ENCODE results near the gene CAMK2A. TPM values are rescaled to one million over a fixed set of nuclear protein-coding genes. Genes with fewer than 3 reads are reported as not detected.

CAMK2A gene
- total and polyA plus RNA-seq, 2 of the 4 experiments (the other 2 are of a cell fraction), result 0.18 to 0.19 TPM

DNA sequence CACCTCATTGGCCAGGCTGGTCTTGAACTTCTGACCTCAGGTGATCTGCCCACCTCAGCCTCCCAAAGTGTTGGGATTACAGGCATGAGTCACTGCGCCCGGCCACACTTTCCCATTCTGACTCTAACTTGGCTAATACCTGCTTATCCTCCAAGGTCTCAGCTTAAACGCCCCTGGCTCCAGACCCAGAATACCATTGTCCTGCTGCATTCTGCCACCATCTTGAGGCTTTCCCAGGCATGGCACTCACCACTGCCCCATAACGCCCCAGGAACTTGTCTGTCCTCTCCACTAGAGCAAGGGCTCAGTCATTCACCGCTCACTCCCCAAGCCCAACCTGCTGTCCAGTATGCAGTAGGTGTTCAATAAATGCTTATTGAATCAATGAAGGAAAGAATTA is 39.8 kb downstream of the CAMK2A start:
- no peak overlapping the region for H3K4me3 ChIP-seq (ENCODE audit: insufficient read depth, low read depth, low read length)
- no peaks in the 10 kb centered on the region; the same call in 1 of the 2 replicates for H3K9me1 ChIP-seq (ENCODE audit: insufficient read depth, low read length)
- H3K4ac ChIP-seq (ENCODE audit: low read depth, low read length), result no peak overlapping the region
- H3K4me1 ChIP-seq (ENCODE audit: control insufficient read depth, insufficient read depth, low read length), result peaks cover 8% of the 10 kb centered on the region; the same call in 1 of the 2 replicates
- no peak overlapping the region for H2AK5ac ChIP-seq (ENCODE audit: low read depth, low read length)
- in situ Hi-C loops (cut with MboI; ENCODE audit: low sequenced_read_pairs), result no loop called here
- H3K9ac ChIP-seq (ENCODE audit: low read depth, low read length), result no peak overlapping the region
- dilution Hi-C loops (cut with HindIII; ENCODE audit: low sequenced_read_pairs, unreplicated experiment), result no loop called here
- H2AFZ ChIP-seq (replicated peaks; ENCODE audit: low read length, poor library complexity), result no peak overlapping the region
- no peak overlapping the region for H4K91ac ChIP-seq (ENCODE audit: insufficient read depth, low read depth, low read length)
- CTCF ChIA-PET, result no interaction called here
- H4K20me1 ChIP-seq (ENCODE audit: insufficient read depth, low read length), result no peaks in the 10 kb centered on the region
- H3K9me3 ChIP-seq (ENCODE audit: control insufficient read depth, insufficient read depth, low read length), result no peaks in the 10 kb centered on the region
- H3K79me1 ChIP-seq (ENCODE audit: low read depth in 1 of 2, low read length in 2 of 2), result no peaks in the 10 kb centered on the region
- POLR2A ChIA-PET (ENCODE audit: unreplicated experiment), result no interaction called here
- H3K27me3 ChIP-seq (ENCODE audit: control insufficient read depth, insufficient read depth, low read length), result no peaks in the 10 kb centered on the region; the same call in 1 of the 2 replicates
- intact Hi-C loops (cut with micrococcal nuclease), result no loop called here
- H3K36me3 ChIP-seq (ENCODE audit: control insufficient read depth, insufficient read depth, low read length), result no peaks in the 10 kb centered on the region
- no peak overlapping the region for H2BK120ac ChIP-seq (ENCODE audit: low read depth, low read length)
- 74% methylated on average over 3 of the region's 5 CpGs; no CpG with 5 or more reads in 1 of the 2 experiments for WGBS, 2 experiments (ENCODE audit: extremely low coverage in 2 of 2, insufficient read length in 1 of 2)
- no peak overlapping the region for H2AK9ac ChIP-seq (replicated peaks; ENCODE audit: low read depth, low read length, poor library complexity)
- no peak overlapping the region for H3K18ac ChIP-seq (ENCODE audit: low read depth, low read length)
- no peak overlapping the region for H4K5ac ChIP-seq (ENCODE audit: low read depth, low read length)
- no TSS peak for BruUV-seq (replicated peaks)
- H3K23ac ChIP-seq (ENCODE audit: low read depth, low read length), result no peak overlapping the region
- H4K8ac ChIP-seq (ENCODE audit: low read depth in 2 of 2, low read length in 2 of 2), result no peak overlapping the region
- ATAC-seq (ENCODE audit: low read depth) (no peak), DNase-seq (no peak)
- H3K56ac ChIP-seq (ENCODE audit: extremely low read depth, insufficient read depth, low read length), result no peak overlapping the region
- no peak overlapping the region for H2BK15ac ChIP-seq (ENCODE audit: low read depth, low read length)
- no peak overlapping the region for H3K27ac ChIP-seq (ENCODE audit: insufficient read depth, low read length)
- H3K14ac ChIP-seq (replicated peaks; ENCODE audit: low read depth, low read length), result no peak overlapping the region
- TF ChIP-seq MAZ (IDR thresholded peaks at IDR 0.05; ENCODE audit: borderline replicate concordance, low read depth, low read length) (no peak), BHLHE40 (IDR thresholded peaks at IDR 0.05; ENCODE audit: low read depth, low read length) (no peak), POLR2A (IDR thresholded peaks at IDR 0.05; ENCODE audit: low read depth, low read length) (no peak), RCOR1 (IDR thresholded peaks at IDR 0.05; ENCODE audit: insufficient replicate concordance, low read length) (no peak), RFX5 (IDR thresholded peaks at IDR 0.05; ENCODE audit: low read depth, low read length) (no peak), CEBPB (IDR thresholded peaks at IDR 0.05; ENCODE audit: low read depth, low read length) (no peak), SMC3 (IDR thresholded peaks at IDR 0.05; ENCODE audit: low read depth, low read length) (no peak), CTCF (conservative IDR thresholded peaks at IDR 0.05; ENCODE audit: low read depth, low read length) (no peak)
- H2BK5ac ChIP-seq (ENCODE audit: low read depth, low read length, poor library complexity, severe bottlenecking), result no peak overlapping the region
- no peak overlapping the region for H3K4me2 ChIP-seq (ENCODE audit: low read depth, low read length)
- no peak overlapping the region for H2BK20ac ChIP-seq (ENCODE audit: low read depth, low read length)

Measured in IMR-90 (cell line).